Spleen (tissue), 7 donors: Measurements from ENCODE around the gene FBXO7.

Source experiments
- POLR2AphosphoS5 ChIP-seq, 3 donors: sonication (generic); formaldehyde crosslinking; IDR thresholded peaks; one replicate each; pipeline ENCODE4 v1.5.1; 2017; ENCODE audit warnings: antibody characterized with exemption in 3 of 3
- TF ChIP-seq, protein P1 (sequence below), 11 experiments: fragments of 200-600 bp in 7 of 11; fragments of 450-650 bp in 4 of 11; sonication (generic) in 4 of 11; IDR thresholded peaks in 8 of 11; conservative IDR thresholded peaks in 3 of 11; 1 replicate in 7 of 11; 2 replicates in 4 of 11; pipeline versions ENCODE4 v1.4.0 to v1.8.0; 2016 to 2021; ENCODE audit warnings: antibody characterized with exemption in 11 of 11, inconsistent platforms in 4 of 11, mild to moderate bottlenecking in 1 of 11
- donor health status: DM: no; HTN: no; CAD: no; lungs with moderate emphysema.
- donor health status: DM: no; HTN: no; CAD: no.
- donor health status: DM: no; HTN: no; CAD: no.

DNA sequence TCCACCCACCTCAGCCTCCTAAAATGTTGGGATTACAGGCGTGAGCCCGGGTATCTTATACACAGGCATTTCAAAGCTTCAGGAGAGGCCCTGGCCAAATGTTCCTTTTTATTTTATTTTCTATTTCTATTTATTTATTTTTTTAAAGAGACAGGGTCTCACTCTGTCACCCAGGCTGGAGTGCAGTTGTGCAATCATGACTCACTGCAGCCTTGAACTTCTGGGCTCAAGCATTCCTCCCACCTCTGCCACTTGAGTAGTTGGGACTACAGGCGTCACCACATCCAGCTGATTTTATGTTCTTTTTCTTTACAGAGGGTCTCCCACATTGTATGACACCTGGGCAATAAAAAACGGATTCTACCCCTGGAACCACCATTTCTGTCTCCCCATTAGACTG, 71.2 kb downstream of the FBXO7 start:
- TF ChIP-seq, protein P1, sequence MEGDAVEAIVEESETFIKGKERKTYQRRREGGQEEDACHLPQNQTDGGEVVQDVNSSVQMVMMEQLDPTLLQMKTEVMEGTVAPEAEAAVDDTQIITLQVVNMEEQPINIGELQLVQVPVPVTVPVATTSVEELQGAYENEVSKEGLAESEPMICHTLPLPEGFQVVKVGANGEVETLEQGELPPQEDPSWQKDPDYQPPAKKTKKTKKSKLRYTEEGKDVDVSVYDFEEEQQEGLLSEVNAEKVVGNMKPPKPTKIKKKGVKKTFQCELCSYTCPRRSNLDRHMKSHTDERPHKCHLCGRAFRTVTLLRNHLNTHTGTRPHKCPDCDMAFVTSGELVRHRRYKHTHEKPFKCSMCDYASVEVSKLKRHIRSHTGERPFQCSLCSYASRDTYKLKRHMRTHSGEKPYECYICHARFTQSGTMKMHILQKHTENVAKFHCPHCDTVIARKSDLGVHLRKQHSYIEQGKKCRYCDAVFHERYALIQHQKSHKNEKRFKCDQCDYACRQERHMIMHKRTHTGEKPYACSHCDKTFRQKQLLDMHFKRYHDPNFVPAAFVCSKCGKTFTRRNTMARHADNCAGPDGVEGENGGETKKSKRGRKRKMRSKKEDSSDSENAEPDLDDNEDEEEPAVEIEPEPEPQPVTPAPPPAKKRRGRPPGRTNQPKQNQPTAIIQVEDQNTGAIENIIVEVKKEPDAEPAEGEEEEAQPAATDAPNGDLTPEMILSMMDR (IDR thresholded peaks at IDR 0.05 in 8 of 11, conservative IDR thresholded peaks at IDR 0.05 in 3 of 11) = no peak
- TF ChIP-seq POLR2AphosphoS5 (IDR thresholded peaks at IDR 0.05) = peak in 1 of 3 donors; percentile 32
